Inflammatory macrophage treated with lipopolysaccharide for 1 hour (primary cell): ENCODE data around the gene LSG1.
A peak's percentile ranks its signal among the peaks of the same experiment; 100 is the strongest.
"Not testable (repeated sequence)": the region's sequence is repeated elsewhere in the genome, so short reads cannot be mapped to it uniquely, and the experiment has no call there.

Experiments
- DNase-seq, 2 donors: peaks; one replicate each; pipeline ENCODE4 v3.0.0-alpha.2; 2020 to 2022

Gene LSG1

GRCh38 chr3:194615226-194615625, 56.8 kb downstream of the LSG1 start:
- DNase-seq: no peak

DNA sequence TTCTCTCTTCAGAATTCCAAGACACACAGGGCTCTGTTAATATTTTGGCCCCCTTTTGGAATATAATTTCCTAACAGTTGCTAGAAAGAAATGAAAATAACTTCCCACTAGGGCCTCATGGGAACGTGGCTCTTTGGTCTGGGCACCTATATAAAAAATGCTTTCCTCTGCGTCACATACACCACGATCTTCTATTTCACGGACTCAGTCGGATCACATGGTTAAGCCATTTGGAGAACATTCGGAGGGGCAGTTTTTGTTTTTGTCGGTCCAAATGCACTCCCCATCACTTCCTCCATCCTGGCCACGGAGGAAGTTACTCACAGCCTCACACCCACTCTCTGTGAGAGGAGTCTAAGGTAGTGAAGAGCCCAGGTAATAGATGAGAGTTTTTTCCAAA, 59.8 kb downstream of the LSG1 start:
- peak in 1 of 2 donors; percentile 13 for DNase-seq

- DNase-seq: no peak
Observed at GRCh38 chr3:194610689-194611088, 61.3 kb downstream of the LSG1 start.

DNA sequence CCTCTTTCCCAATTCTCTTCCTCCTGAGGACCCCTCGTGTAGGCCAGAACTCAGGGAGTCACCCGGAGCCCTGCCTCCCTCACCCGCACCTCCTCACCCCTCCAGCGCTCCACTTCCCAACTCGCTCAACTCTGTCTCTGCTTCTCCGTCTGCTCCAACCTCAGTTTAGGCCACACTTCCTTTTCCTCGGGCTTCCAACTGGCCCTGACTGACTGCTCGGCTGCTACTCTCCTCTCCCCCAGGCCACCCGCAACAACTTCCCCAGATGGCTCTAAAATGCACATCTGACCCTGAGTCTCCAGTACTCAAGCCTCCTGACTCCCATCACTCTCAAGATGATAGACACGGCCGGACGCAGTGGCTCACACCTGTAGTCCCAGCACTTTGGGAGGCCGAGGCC, 62.4 kb downstream of the LSG1 start:
- no peak for DNase-seq

- no peak for DNase-seq
Observed at GRCh38 chr3:194608981-194609380, 63.0 kb downstream of the LSG1 start.

- no peak for DNase-seq
Observed at GRCh38 chr3:194607592-194608389, 64.2 kb downstream of the LSG1 start.

DNA sequence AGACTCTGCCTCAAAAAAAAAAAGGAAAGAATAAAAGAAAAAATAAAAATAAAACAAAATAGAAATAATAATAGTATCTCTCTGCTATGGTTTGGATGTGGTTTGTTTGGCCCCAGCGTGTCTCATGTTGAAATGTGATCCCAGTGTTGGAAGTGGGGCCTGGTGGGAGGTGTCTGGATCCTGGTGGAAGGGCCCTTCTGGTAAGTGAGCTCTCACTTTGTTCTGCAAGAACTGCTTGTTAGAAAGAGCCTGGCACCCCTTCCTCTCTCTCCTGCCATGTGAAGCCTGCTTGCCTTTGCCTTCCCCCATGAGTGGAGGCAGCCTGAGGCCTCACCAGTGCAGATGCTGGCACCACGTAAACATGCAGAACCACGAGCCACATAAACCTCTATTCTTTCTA, 65.0 kb downstream of the LSG1 start:
- DNase-seq: no peak

GRCh38 chr3:194606163-194606562, 65.8 kb downstream of the LSG1 start:
- DNase-seq: no peak

DNA sequence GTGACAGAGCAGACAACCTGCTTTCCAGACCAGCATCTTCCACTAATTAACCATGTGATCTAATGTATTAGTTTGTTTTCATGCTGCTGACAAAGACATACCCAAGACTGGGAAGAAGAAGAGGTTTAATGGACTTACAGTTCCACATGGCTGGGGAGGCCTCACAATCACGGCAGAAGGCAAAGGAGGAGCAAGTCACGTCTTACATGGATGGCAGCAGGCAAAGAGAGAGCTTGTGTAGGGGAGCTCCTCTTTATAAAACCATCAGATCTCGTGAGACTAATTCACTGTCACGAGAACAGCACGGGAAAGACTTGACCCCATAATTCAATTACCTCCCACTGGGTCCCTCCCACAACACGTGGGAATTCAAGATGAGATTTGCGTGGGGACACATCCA, 66.7 kb downstream of the LSG1 start:
- DNase-seq: not testable (repeated sequence)

DNA sequence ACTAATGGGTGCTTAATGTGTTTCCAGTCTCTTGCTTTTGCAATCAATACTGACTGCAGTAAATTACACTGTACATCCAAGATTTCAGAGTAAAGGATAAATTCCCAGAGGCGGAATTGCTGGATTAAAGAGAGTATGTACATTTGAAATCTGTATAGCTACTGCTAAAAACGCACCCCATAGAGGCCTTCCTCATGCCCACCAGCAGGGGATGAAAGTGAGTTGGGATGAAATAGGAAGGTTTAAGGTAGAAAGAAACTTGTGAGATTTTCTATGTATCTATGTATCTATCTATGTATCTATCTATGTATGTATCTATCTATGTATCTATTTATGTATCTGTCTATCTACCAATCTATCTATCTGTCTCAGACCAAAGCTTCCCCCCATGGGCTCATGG, 67.2 kb downstream of the LSG1 start:
- no peak for DNase-seq

DNA sequence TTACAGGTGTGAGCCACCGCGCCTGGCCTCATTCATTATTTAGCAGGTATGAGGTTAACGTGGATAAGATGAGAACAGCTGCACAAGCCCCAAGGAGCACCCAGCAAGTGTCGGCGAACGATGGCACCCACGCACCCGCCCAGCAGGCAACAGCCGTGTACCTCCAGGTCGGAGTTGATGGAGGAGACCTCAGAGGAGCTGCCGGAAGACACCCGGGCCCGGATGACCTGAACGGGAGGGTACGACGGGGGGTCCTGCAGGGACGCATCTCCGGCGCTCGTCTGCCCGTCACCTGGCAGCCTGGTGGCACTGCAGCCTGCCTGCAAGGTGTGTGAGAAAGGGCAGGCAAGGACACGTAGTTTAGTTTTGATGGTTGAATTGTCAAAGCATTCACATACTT, 67.9 kb downstream of the LSG1 start:
- DNase-seq: no peak

DNA sequence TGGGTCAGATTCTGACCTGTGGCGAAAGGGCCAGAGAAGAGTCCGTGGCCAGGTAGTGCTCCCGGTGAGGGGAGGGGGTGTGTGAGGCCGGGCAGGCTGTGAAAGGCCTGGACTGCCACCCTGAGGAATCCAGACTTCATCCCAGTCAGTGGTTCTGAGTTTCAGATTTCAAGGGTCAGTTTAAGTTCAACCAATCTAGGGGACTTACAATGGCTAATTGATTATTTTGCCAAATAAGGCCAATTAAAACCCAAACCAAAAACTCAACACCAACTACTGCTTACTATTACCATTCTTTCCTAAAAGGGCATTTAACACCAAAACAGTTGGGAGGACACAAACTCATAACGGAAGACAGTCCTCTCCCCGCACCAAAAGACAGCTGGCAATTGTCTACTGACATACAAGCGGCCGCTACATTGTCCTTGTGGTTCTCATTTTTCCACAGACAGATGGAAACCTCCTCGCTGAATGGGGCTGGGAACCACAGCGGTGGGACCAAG, 69.3 kb downstream of the LSG1 start:
- DNase-seq: no peak

DNA sequence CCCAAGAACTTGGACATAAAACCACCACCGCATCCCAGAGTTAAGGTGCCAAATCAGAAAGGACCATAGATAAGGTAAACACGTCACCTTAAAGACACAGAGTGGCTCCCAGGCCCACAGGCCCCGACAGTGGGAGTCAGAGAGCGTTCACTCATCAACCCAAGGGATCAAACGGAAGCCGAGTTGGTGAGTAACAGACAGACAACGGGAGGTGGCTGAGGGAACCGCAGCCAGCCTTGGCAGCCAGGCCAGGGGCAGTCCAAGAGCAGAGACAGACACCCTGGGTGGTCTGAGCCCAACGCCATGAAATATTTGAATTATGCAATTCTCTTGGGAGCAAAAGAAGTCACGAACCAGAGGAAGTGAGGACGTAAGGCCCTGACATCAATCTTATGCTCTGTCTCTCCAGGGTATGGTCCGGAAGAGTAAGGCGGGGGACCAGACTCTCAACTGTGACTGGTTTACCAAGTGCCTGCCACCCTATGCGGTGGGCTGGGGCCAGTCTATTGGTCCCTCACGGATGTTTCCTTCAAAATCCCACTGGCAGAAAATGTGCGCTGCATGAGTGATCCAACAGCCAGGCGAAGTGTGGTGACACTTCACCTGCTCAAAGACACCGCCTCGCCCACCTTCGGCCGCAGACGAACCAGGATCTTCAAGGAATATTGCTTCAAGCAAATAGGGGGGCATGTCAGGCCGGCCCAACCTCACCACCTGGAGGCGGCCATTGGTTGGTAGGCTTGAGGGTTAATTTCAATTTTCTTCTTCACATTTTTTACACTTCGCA, 73.0 kb downstream of the LSG1 start:
- DNase-seq: no peak

DNA sequence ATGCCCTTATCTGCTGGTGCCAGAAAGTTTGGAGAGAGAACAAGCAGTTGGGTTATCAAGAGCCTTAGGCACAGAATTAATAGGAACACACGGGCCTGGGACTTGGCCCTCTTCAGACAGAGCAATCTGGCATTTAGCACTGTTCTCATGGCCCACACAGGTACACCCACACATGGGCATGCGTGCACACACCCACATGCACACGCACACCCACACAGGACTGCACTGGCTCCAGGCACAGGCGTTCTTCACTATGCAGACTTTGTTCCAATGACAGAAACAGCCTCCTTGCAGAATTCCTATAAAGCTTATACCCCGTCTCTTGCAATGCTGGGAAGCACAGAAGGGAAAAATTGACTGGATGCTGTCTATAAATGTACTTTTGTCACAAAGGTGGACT, 75.1 kb downstream of the LSG1 start:
- no peak for DNase-seq

- DNase-seq: no peak
Observed at GRCh38 chr3:194592798-194593752, 78.9 kb downstream of the LSG1 start.
